ENCODE data around the gene CDK8. TPM values are rescaled to one million over a fixed set of nuclear protein-coding genes. Genes with fewer than 3 reads are reported as not detected.

CDK8 gene
- total and polyA plus RNA-seq, 10 of the 15 experiments (the other 5 are each of a cell fraction or from before 2014, with no cell fraction given): 8.6 to 23.5 (median 12.5) TPM

GRCh38 chr13:26376430-26376829, 122.5 kb downstream of the CDK8 start (continued):
- TF ChIP-seq PRDM15 (CRISPR knock-in tag; IDR thresholded peaks at IDR 0.05) (no peak), CHD1 (IDR thresholded peaks at IDR 0.05; ENCODE audit: low read depth, low read length) (no peak), PAX8 (IDR thresholded peaks at IDR 0.05) (no peak), IKZF1 (conservative IDR thresholded peaks at IDR 0.05) (no peak), IRF4 (IDR thresholded peaks at IDR 0.05; ENCODE audit: low read depth, low read length) (no peak), CHD2 (IDR thresholded peaks at IDR 0.05; ENCODE audit: borderline replicate concordance, low read depth, low read length) (no peak), SMARCA5 (IDR thresholded peaks at IDR 0.05) (no peak)

GRCh38 chr13:26377038-26377437, 123.1 kb downstream of the CDK8 start:
- no peaks in the 10 kb centered on the region for H3K4me1 ChIP-seq (ENCODE audit: control insufficient read depth, insufficient read depth, low read length)
- peak; percentile 77 for ATAC-seq
- no peak overlapping the region for H3K9ac ChIP-seq (ENCODE audit: control insufficient read depth, insufficient read depth, low read length)
- H3K4me3 ChIP-seq: no peak overlapping the region
- BruUV-seq (replicated peaks): no TSS peak
- DNase-seq (ENCODE audit: low read depth, low spot score): no peak
- CTCF ChIA-PET: interaction anchor here (1.1 to 1.4 kb wide), 3 partner anchors 12 to 70 kb away, joined by 3 read pairs; no protein-coding TSS in a partner anchor
- no peak for FAIRE-seq
- H3K9me3 ChIP-seq (replicated peaks; ENCODE audit: control insufficient read depth, insufficient read depth, low read length): no peaks in the 10 kb centered on the region
- intact Hi-C loops (cut with micrococcal nuclease; ENCODE audit: unreplicated experiment) (loop anchor here (10.0 kb wide), 1 partner anchor 192 kb away; no protein-coding TSS in a partner anchor), in situ Hi-C loops (cut with MboI) (no loop called here)
- no peaks in the 10 kb centered on the region for H3K27me3 ChIP-seq (replicated peaks in 1 of 2; ENCODE audit: control insufficient read depth in 2 of 2, insufficient read depth in 2 of 2, low read length in 1 of 2)
- RAD21 ChIA-PET (ENCODE audit: unreplicated experiment): no interaction called here
- POLR2A ChIA-PET: no interaction called here
- no peak overlapping the region for H2AFZ ChIP-seq (ENCODE audit: control insufficient read depth, low read depth, low read length)
- H4K20me1 ChIP-seq (ENCODE audit: control insufficient read depth, insufficient read depth): no peaks in the 10 kb centered on the region; the same call in 1 of the 2 replicates
- H3K27ac ChIP-seq (ENCODE audit: control insufficient read depth, insufficient read depth): no peak overlapping the region
- SMC1A ChIA-PET (ENCODE audit: uncharacterized antibody, unreplicated experiment): no interaction called here
- H3K36me3 ChIP-seq (ENCODE audit: control insufficient read depth in 2 of 2, insufficient read depth in 2 of 2, low read length in 1 of 2): no peaks in the 10 kb centered on the region
- no peaks in the 10 kb centered on the region for H3K79me2 ChIP-seq (ENCODE audit: control insufficient read depth, insufficient read depth, low read length)
- TF ChIP-seq POLR2AphosphoS2 (IDR thresholded peaks at IDR 0.05; ENCODE audit: low read depth, low read length): no peak
- TF ChIP-seq CTCF (IDR thresholded peaks at IDR 0.05 in 2 of 3, conservative IDR thresholded peaks at IDR 0.05 in 1 of 3; ENCODE audit: control insufficient read depth in 2 of 3, extremely low read depth in 1 of 3, insufficient read depth in 1 of 3, low read depth in 3 of 3, low read length in 3 of 3): peak in 2 of 3 experiments; percentile 20 to 31; a peak in 2 of 6 replicates
- no peak for TF ChIP-seq USF1 (IDR thresholded peaks at IDR 0.05; ENCODE audit: borderline replicate concordance, extremely low read length, insufficient read depth, low read depth, low read length)
- TF ChIP-seq ATF2 (IDR thresholded peaks at IDR 0.05; ENCODE audit: low read length): no peak
- TF ChIP-seq RBBP5 (conservative IDR thresholded peaks at IDR 0.05): no peak
- no peak overlapping the region for H3K4me2 ChIP-seq (ENCODE audit: control insufficient read depth, insufficient read depth)

Data from GM12878 (cell line).